ENCODE measurements around the gene TGFBR3L. TPM values are rescaled to one million over a fixed set of nuclear protein-coding genes. Genes with fewer than 3 reads are reported as not detected.

The TGFBR3L gene
- total and polyA plus RNA-seq, 2 of the 13 experiments (the other 11 are each of a cell fraction or from before 2014, with no cell fraction given), result 0.20 to 1.0 TPM

GRCh38 chr19:7917267-7918061 lies 2.8 kb downstream of the TGFBR3L start (continued):
- TF ChIP-seq, protein P1, sequence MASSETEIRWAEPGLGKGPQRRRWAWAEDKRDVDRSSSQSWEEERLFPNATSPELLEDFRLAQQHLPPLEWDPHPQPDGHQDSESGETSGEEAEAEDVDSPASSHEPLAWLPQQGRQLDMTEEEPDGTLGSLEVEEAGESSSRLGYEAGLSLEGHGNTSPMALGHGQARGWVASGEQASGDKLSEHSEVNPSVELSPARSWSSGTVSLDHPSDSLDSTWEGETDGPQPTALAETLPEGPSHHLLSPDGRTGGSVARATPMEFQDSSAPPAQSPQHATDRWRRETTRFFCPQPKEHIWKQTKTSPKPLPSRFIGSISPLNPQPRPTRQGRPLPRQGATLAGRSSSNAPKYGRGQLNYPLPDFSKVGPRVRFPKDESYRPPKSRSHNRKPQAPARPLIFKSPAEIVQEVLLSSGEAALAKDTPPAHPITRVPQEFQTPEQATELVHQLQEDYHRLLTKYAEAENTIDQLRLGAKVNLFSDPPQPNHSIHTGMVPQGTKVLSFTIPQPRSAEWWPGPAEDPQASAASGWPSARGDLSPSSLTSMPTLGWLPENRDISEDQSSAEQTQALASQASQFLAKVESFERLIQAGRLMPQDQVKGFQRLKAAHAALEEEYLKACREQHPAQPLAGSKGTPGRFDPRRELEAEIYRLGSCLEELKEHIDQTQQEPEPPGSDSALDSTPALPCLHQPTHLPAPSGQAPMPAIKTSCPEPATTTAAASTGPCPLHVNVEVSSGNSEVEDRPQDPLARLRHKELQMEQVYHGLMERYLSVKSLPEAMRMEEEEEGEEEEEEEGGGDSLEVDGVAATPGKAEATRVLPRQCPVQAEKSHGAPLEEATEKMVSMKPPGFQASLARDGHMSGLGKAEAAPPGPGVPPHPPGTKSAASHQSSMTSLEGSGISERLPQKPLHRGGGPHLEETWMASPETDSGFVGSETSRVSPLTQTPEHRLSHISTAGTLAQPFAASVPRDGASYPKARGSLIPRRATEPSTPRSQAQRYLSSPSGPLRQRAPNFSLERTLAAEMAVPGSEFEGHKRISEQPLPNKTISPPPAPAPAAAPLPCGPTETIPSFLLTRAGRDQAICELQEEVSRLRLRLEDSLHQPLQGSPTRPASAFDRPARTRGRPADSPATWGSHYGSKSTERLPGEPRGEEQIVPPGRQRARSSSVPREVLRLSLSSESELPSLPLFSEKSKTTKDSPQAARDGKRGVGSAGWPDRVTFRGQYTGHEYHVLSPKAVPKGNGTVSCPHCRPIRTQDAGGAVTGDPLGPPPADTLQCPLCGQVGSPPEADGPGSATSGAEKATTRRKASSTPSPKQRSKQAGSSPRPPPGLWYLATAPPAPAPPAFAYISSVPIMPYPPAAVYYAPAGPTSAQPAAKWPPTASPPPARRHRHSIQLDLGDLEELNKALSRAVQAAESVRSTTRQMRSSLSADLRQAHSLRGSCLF (CRISPR knock-in tag; IDR thresholded peaks at IDR 0.05; ENCODE audit: borderline replicate concordance), result no peak
- TF ChIP-seq, protein P2, sequence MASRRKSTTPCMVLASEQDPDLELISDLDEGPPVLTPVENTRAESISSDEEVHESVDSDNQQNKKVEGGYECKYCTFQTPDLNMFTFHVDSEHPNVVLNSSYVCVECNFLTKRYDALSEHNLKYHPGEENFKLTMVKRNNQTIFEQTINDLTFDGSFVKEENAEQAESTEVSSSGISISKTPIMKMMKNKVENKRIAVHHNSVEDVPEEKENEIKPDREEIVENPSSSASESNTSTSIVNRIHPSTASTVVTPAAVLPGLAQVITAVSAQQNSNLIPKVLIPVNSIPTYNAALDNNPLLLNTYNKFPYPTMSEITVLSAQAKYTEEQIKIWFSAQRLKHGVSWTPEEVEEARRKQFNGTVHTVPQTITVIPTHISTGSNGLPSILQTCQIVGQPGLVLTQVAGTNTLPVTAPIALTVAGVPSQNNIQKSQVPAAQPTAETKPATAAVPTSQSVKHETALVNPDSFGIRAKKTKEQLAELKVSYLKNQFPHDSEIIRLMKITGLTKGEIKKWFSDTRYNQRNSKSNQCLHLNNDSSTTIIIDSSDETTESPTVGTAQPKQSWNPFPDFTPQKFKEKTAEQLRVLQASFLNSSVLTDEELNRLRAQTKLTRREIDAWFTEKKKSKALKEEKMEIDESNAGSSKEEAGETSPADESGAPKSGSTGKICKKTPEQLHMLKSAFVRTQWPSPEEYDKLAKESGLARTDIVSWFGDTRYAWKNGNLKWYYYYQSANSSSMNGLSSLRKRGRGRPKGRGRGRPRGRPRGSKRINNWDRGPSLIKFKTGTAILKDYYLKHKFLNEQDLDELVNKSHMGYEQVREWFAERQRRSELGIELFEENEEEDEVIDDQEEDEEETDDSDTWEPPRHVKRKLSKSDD (CRISPR knock-in tag; IDR thresholded peaks at IDR 0.05; ENCODE audit: low read depth), result 0 out of 2 replicates have a peak, but pooled peaks have one; percentile 12
- TF ChIP-seq ZNF703 (CRISPR knock-in tag; IDR thresholded peaks at IDR 0.05; ENCODE audit: borderline replicate concordance) (no peak), ZBTB38 (CRISPR knock-in tag; IDR thresholded peaks at IDR 0.05) (0 out of 2 replicates have a peak, but pooled peaks have one; percentile 78), ZSCAN25 (CRISPR knock-in tag; IDR thresholded peaks at IDR 0.05) (no peak)
- TF ChIP-seq, protein P3, sequence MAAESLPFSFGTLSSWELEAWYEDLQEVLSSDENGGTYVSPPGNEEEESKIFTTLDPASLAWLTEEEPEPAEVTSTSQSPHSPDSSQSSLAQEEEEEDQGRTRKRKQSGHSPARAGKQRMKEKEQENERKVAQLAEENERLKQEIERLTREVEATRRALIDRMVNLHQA (CRISPR knock-in tag; IDR thresholded peaks at IDR 0.05), result no peak

Data from HepG2 (cell line).